ENCODE data around the gene LASP1. TPM values are rescaled to one million over a fixed set of nuclear protein-coding genes. Genes with fewer than 3 reads are reported as not detected.

Gene LASP1
- total RNA-seq, 2 donors from 2014 or later = 87.2 to 219 TPM

- DNase-seq (ENCODE audit: low spot score) (no peak), ATAC-seq (ENCODE audit: insufficient number of reproducible peaks, low FRiP score, low read depth) (no peak)
- no peak for TF ChIP-seq CTCF (IDR thresholded peaks at IDR 0.05)
- no peaks in the 10 kb centered on the region for H3K27me3 ChIP-seq (replicated peaks; ENCODE audit: insufficient read depth)
- H3K27ac ChIP-seq = no peak overlapping the region
- no peaks in the 10 kb centered on the region for H3K9me3 ChIP-seq
- no peaks in the 10 kb centered on the region for H3K4me1 ChIP-seq (ENCODE audit: control insufficient read depth in 1 of 2, low read depth in 2 of 2)
- no peaks in the 10 kb centered on the region for H3K36me3 ChIP-seq
- no peak overlapping the region for H3K4me3 ChIP-seq
Measured at GRCh38 chr17:38970804-38971203, 100.9 kb downstream of the LASP1 start.

Other genes with a start within 250 kb of the LASP1 start
- gene EPOP, start 195.1 kb upstream of the LASP1 start, total RNA-seq = 1 to 10 TPM in 1 of 2 donors, under 1 TPM in 1; 0.54 to 3.3 TPM
- gene MLLT6, start 164.8 kb upstream of the LASP1 start, total RNA-seq = 100 to 1,000 TPM; 113 to 201 TPM
- gene CISD3, start 139.7 kb upstream of the LASP1 start, total RNA-seq = 1 to 10 TPM; 9.3 to 9.6 TPM
- gene PCGF2, start 121.7 kb upstream of the LASP1 start, total RNA-seq = 10 to 100 TPM; 14.1 to 28.4 TPM
- gene PSMB3, start 117.3 kb upstream of the LASP1 start, total RNA-seq = 100 to 1,000 TPM; 108 to 124 TPM
- 10 to 100 TPM; 56.9 to 82.0 TPM for gene PIP4K2B, start 70.5 kb upstream of the LASP1 start, total RNA-seq
- 10 to 100 TPM; 28.0 to 29.1 TPM for gene CWC25, start 44.7 kb upstream of the LASP1 start, total RNA-seq
- gene RPL23, start 16.3 kb upstream of the LASP1 start, total RNA-seq = 100 to 1,000 TPM; 870 to 981 TPM
- not detected for gene FBXO47, start 97.3 kb downstream of the LASP1 start, total RNA-seq